OCI-LY1 (cell line): Measurements from ENCODE around the gene OR6K6.

ENCODE experiments used
- H2AFZ ChIP-seq: fragments of 200-600 bp; sonication (generic), shearing (Covaris generic); 2 replicates; pipeline ENCODE4 v1.6.0; 2014; ENCODE audit warnings: antibody characterized with exemption, mild to moderate bottlenecking, low read length
- H3F3A ChIP-seq: fragments of 200-600 bp; sonication (generic), shearing (Covaris generic); 2 replicates; pipeline ENCODE4 v1.6.0; 2014; ENCODE audit warnings: mild to moderate bottlenecking, antibody characterized with exemption, low read length, moderate library complexity; ENCODE audit not compliant: insufficient read depth
- H3K27ac ChIP-seq: fragments of 200-600 bp; sonication (generic); 2 replicates; pipeline ENCODE4 v1.5.1; 2014; ENCODE audit warnings: low read length, mixed run types, mild to moderate bottlenecking, low read depth; ENCODE audit not compliant: poor library complexity, severe bottlenecking
- H3K27me3 ChIP-seq: fragments of 200-600 bp; sonication (generic); 2 replicates; pipeline ENCODE4 v1.6.0; 2014; ENCODE audit warnings: antibody characterized with exemption, mild to moderate bottlenecking, low read length, moderate library complexity; ENCODE audit not compliant: insufficient read depth
- H3K36me3 ChIP-seq: fragments of 200-600 bp; sonication (generic); 2 replicates; pipeline ENCODE4 v1.6.1; 2014; ENCODE audit warnings: mild to moderate bottlenecking, antibody characterized with exemption, low read length, moderate library complexity, mixed read lengths; ENCODE audit not compliant: insufficient read depth
- H3K4me1 ChIP-seq: fragments of 200-600 bp; sonication (generic); 2 replicates; pipeline ENCODE4 v1.5.1; 2014; ENCODE audit warnings: mild to moderate bottlenecking, low read length, moderate library complexity; ENCODE audit not compliant: insufficient read depth, severe bottlenecking
- H3K4me2 ChIP-seq: fragments of 200-600 bp; sonication (generic), shearing (Covaris generic); 2 replicates; pipeline ENCODE4 v1.6.1; 2014; ENCODE audit warnings: low read length
- H3K4me3 ChIP-seq: fragments of 200-600 bp; sonication (generic); 2 replicates; pipeline ENCODE4 v1.5.1; 2014; ENCODE audit warnings: low read length, low read depth, mild to moderate bottlenecking, mixed read lengths; ENCODE audit not compliant: poor library complexity, severe bottlenecking
- H3K79me2 ChIP-seq: fragments of 200-600 bp; shearing (Covaris generic); 2 replicates; pipeline ENCODE4 v1.6.1; 2016; ENCODE audit warnings: mixed run types, low read length, mixed read lengths; ENCODE audit not compliant: insufficient read depth
- H3K9ac ChIP-seq: fragments of 200-600 bp; sonication (generic), shearing (Covaris generic); 2 replicates; pipeline ENCODE4 v1.6.1; 2014; ENCODE audit warnings: mild to moderate bottlenecking, low read length, mixed read lengths
- H3K9me2 ChIP-seq: fragments of 200-600 bp; sonication (generic), shearing (Covaris generic); 2 replicates; pipeline ENCODE4 v1.6.1; 2014; ENCODE audit warnings: low read depth, mild to moderate bottlenecking, low read length, mixed read lengths
- H3K9me3 ChIP-seq: fragments of 200-600 bp; shearing (Covaris generic); 2 replicates; pipeline ENCODE4 v1.6.1; 2014; ENCODE audit warnings: low read length, mixed read lengths
- H4K20me1 ChIP-seq: fragments of 200-600 bp; sonication (generic), shearing (Covaris generic); 2 replicates; pipeline ENCODE4 v1.6.0; 2016; ENCODE audit warnings: mild to moderate bottlenecking, low read length; ENCODE audit not compliant: insufficient read depth
- CTCF ChIP-seq: fragments of 200-600 bp; sonication (generic), shearing (Covaris generic); IDR thresholded peaks from 2 replicates; pipeline ENCODE4 v1.5.1; 2017; ENCODE audit warnings: mild to moderate bottlenecking, antibody characterized with exemption, low read length, moderate library complexity, mixed read lengths
- EZH2 ChIP-seq: fragments of 200-600 bp; sonication (generic), shearing (Covaris generic); IDR thresholded peaks from 2 replicates; pipeline ENCODE4 v1.8.0; 2017; ENCODE audit warnings: borderline replicate concordance, mixed run types, mild to moderate bottlenecking, antibody characterized with exemption, low read length, moderate library complexity, mixed read lengths

OR6K6 gene

GRCh38 chr1:158714754-158715153 is 39.8 kb upstream of the OR6K6 start:
- no peaks in the 10 kb centered on the region for H3K4me1 ChIP-seq
- H3K79me2 ChIP-seq: no peaks in the 10 kb centered on the region
- no peak overlapping the region for H3K9ac ChIP-seq
- no peaks in the 10 kb centered on the region for H3F3A ChIP-seq
- no peak overlapping the region for H2AFZ ChIP-seq
- H3K9me2 ChIP-seq: no peaks in the 10 kb centered on the region
- H3K36me3 ChIP-seq: no peaks in the 10 kb centered on the region
- no peak overlapping the region for H3K27ac ChIP-seq
- TF ChIP-seq CTCF (no peak), EZH2 (no peak)
- H3K4me3 ChIP-seq: no peak overlapping the region
- no peak overlapping the region for H3K4me2 ChIP-seq
- H4K20me1 ChIP-seq: no peaks in the 10 kb centered on the region
- H3K27me3 ChIP-seq: no peaks in the 10 kb centered on the region
- no peaks in the 10 kb centered on the region for H3K9me3 ChIP-seq

GRCh38 chr1:158716335-158716734 is 38.2 kb upstream of the OR6K6 start:
- no peak overlapping the region for H3K4me2 ChIP-seq
- H3F3A ChIP-seq: no peaks in the 10 kb centered on the region
- no peak overlapping the region for H3K27ac ChIP-seq
- H3K79me2 ChIP-seq: no peaks in the 10 kb centered on the region
- no peaks in the 10 kb centered on the region for H3K36me3 ChIP-seq
- H3K27me3 ChIP-seq: no peaks in the 10 kb centered on the region
- H3K9me2 ChIP-seq: no peaks in the 10 kb centered on the region
- no peak overlapping the region for H3K4me3 ChIP-seq
- H3K9me3 ChIP-seq: no peaks in the 10 kb centered on the region
- no peak for TF ChIP-seq EZH2
- no peak for TF ChIP-seq CTCF
- no peaks in the 10 kb centered on the region for H3K4me1 ChIP-seq
- H3K9ac ChIP-seq: no peak overlapping the region
- no peaks in the 10 kb centered on the region for H4K20me1 ChIP-seq
- no peak overlapping the region for H2AFZ ChIP-seq

- no peaks in the 10 kb centered on the region for H3K36me3 ChIP-seq
- no peaks in the 10 kb centered on the region for H3K9me3 ChIP-seq
- no peaks in the 10 kb centered on the region for H3K79me2 ChIP-seq
- H3K4me1 ChIP-seq: no peaks in the 10 kb centered on the region
- no peaks in the 10 kb centered on the region for H3K9me2 ChIP-seq
- no peak overlapping the region for H3K4me3 ChIP-seq
- H3K4me2 ChIP-seq: no peak overlapping the region
- H2AFZ ChIP-seq: no peak overlapping the region
- no peaks in the 10 kb centered on the region for H4K20me1 ChIP-seq
- H3F3A ChIP-seq: no peaks in the 10 kb centered on the region
- H3K27ac ChIP-seq: no peak overlapping the region
- H3K9ac ChIP-seq: no peak overlapping the region
- no peaks in the 10 kb centered on the region for H3K27me3 ChIP-seq
- TF ChIP-seq EZH2: no peak
Observed at GRCh38 chr1:158717344-158717743, 37.2 kb upstream of the OR6K6 start.

- H3K9me2 ChIP-seq: no peaks in the 10 kb centered on the region
- no peaks in the 10 kb centered on the region for H3K36me3 ChIP-seq
- H3K79me2 ChIP-seq: no peaks in the 10 kb centered on the region
- H3K4me1 ChIP-seq: no peaks in the 10 kb centered on the region
- H3K4me3 ChIP-seq: no peak overlapping the region
- H3K9me3 ChIP-seq: no peaks in the 10 kb centered on the region
- no peak overlapping the region for H3K4me2 ChIP-seq
- H3K27me3 ChIP-seq: no peaks in the 10 kb centered on the region
- H3F3A ChIP-seq: no peaks in the 10 kb centered on the region
- no peak overlapping the region for H3K9ac ChIP-seq
- no peak overlapping the region for H2AFZ ChIP-seq
- no peaks in the 10 kb centered on the region for H4K20me1 ChIP-seq
- no peak overlapping the region for H3K27ac ChIP-seq
- no peak for TF ChIP-seq EZH2
- no peak for TF ChIP-seq CTCF
Observed at GRCh38 chr1:158719664-158720063, 34.9 kb upstream of the OR6K6 start.
